GM18858 (cell line): Measurements from ENCODE around the gene PLCG1.
A peak's percentile ranks its signal among the peaks of the same experiment; 100 is the strongest.
"Not testable (repeated sequence)": the region's sequence is repeated elsewhere in the genome, so short reads cannot be mapped to it uniquely, and the experiment has no call there.

Source experiments
- ATAC-seq: cut with Tn5 transposase; IDR thresholded peaks from one replicate; pipeline ENCODE4 v1.9.1; 2021; ENCODE audit not compliant: unreplicated experiment

PLCG1 gene

DNA sequence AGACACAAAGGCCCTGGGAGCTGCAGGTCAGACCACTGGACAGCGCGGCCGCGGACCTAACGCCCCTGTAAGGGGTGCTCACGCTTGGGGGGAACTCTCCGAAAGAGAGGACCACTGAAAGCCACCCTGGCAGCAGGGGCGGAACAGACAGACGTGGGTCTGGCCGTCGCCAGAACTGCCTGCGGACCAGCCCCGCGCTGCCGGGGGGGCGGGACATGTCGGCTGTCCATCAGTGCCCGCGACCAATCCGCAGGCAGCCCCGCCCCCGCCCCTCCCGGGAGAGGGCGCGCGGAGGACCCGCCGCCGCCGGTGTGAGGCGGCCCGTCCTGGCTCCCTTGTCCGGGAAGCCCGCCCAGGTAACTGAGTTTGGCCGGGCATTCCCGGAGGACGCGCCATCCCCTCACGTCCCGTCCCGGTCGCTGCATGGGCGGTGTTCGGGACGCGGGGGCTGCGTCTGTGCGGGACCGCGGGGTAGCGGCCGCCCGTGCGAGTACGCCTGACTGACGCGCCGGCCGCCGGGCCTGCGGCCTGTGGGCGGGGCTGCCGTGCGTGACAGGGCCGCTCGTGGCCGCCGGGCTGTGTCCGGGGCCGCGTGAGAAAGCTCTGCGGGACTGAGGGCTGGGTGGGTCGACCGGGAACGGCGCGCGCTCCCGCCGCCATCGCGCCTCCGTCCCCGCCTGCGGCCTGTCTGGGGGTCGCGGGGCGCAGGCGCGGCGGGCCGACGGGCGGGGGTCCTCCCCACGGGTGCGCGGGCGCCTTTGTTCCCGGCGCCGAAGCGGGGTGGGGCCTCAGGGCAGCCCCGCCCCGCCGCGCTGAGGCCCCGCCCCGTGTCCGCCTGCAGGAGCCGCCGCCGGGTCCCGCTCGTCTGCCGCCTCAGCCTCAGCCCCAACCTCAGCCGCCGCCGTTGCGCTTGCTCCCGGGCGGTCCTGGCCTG is at the start of gene PLCG1:
Gene PLCG1, plus strand, starts transcription at position 864 of the 934 bp plus-strand sequence. CDS start 99 bp downstream, outside the sequence.
- peak; percentile 29 for ATAC-seq

GRCh38 chr20:41087777-41088176 is 49.6 kb upstream of the PLCG1 start:
- ATAC-seq: no peak

DNA sequence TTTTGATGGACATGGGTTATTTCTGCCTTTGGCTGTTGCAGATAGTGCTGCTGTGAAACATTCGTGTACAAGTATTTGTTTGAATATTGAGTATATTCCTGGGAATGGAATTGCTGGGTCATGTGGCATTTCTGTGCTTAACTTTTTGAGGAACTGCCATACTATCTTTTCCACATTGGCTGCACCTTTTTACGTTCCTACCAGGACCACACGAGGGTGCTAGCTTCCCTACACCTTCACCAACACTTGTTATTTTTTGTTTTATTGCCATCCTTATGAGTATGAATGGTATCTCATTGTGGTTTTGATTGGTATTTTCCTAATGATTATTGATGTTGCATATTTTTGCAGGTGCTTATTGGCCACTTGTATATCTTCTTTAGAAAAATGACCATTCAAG is 47.8 kb upstream of the PLCG1 start:
- no peak for ATAC-seq

DNA sequence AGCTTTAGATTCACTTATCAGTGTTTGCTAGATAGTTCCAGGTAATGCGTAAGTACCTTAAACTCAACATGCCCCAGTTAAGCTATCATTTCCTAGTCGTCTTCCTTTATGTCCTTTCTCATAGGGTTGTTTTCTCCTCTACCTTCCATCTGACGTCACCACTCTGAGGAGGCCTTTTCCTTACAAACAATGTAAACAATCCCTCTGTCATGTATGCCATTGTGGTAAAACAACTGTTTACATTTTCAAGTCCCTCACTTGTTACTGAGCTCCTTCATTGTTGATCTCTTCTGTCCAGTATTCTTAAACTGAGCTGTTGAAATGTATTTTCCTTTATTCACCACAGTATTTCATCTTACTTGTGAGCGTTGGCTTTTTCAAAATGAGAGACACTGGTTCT is 45.4 kb upstream of the PLCG1 start:
- no peak for ATAC-seq

GRCh38 chr20:41094353-41095055 is 42.8 kb upstream of the PLCG1 start:
- no peak for ATAC-seq

- ATAC-seq: no peak
Observed at GRCh38 chr20:41095110-41095969, 42.0 kb upstream of the PLCG1 start.

GRCh38 chr20:41098703-41099250 is 38.6 kb upstream of the PLCG1 start:
- no peak for ATAC-seq

DNA sequence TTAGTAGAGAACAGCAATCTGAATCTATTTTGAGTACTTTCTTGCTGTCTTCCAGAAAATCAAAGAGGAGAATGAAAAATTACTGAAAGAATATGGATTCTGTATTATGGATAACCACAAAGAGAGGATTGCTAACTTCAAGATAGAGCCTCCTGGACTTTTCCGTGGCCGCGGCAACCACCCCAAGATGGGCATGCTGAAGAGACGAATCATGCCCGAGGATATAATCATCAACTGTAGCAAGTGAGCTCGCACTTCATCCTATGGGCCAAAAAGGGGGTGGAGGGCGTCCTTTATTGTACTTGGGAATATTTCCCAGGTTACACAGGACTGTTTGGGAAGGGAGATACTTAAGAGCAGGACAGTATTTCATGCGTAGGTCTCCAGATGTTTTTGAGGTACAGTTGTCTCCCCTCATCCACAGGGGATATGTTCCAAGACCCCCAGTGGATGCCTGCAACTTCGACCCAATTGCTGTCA is 37.3 kb upstream of the PLCG1 start:
- ATAC-seq: no peak

GRCh38 chr20:41101660-41102059 is 35.7 kb upstream of the PLCG1 start:
- no peak for ATAC-seq

- no peak for ATAC-seq
Observed at GRCh38 chr20:41108531-41108930, 28.8 kb upstream of the PLCG1 start.

DNA sequence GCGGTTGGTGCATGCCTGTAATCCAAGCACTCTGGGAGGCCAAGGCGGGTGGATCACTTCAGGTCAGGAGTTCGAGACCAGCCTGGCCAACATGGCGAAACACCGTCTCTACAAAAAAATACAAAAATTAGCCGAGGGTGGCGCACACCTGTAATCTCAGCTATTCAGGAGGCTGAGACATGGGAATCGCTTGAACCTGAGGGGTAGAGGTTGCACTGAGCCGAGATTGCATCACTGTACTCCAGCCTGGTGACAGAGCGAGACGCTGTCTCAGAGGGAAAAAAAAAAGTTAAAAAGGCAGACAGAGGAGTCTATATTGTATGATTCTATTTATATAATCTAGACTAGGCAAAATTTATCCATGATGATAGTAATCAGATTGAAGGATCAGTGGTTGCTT is 27.3 kb upstream of the PLCG1 start:
- ATAC-seq: no peak

- no peak for ATAC-seq
Observed at GRCh38 chr20:41110930-41111577, 26.3 kb upstream of the PLCG1 start.

GRCh38 chr20:41111578-41111951 is 25.8 kb upstream of the PLCG1 start:
- ATAC-seq: no peak

- ATAC-seq: no peak
Observed at GRCh38 chr20:41116282-41116956, 20.9 kb upstream of the PLCG1 start.

DNA sequence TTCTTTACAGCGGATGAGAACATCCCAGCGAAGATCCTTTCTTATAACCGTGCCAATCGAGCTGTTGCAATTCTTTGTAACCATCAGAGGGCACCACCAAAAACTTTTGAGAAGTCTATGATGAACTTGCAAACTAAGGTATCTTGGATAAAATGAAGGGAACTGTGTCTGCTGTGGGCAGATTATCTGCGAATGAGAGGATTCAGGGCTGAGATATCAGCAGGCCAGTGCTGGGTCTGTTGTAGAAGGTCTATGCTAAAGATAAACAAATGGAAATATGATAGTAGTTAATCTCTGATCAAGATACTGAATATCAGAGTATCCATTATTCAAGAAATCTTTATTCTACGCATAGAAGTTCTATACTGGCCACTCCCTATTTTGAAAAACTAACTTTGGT is 19.2 kb upstream of the PLCG1 start:
- ATAC-seq: not testable (repeated sequence)

DNA sequence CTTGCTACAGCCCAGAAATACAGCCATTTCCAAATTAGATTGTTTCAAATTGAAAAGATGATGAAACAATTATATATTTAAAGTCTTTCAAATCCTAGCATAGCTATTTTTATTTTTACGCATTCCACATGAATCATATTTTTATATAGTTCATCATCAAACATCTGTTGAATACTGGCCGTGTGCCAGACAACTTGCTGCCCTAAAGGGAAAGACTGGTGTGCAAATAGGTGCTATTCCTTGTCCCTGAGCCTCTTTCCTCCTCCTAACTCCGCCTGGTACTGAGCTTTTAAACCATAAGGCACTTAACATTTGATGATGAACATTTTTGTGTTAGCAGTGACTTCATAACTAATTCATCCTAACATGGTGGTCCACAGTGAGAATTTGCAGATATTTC is 18.7 kb upstream of the PLCG1 start:
- ATAC-seq: no peak

DNA sequence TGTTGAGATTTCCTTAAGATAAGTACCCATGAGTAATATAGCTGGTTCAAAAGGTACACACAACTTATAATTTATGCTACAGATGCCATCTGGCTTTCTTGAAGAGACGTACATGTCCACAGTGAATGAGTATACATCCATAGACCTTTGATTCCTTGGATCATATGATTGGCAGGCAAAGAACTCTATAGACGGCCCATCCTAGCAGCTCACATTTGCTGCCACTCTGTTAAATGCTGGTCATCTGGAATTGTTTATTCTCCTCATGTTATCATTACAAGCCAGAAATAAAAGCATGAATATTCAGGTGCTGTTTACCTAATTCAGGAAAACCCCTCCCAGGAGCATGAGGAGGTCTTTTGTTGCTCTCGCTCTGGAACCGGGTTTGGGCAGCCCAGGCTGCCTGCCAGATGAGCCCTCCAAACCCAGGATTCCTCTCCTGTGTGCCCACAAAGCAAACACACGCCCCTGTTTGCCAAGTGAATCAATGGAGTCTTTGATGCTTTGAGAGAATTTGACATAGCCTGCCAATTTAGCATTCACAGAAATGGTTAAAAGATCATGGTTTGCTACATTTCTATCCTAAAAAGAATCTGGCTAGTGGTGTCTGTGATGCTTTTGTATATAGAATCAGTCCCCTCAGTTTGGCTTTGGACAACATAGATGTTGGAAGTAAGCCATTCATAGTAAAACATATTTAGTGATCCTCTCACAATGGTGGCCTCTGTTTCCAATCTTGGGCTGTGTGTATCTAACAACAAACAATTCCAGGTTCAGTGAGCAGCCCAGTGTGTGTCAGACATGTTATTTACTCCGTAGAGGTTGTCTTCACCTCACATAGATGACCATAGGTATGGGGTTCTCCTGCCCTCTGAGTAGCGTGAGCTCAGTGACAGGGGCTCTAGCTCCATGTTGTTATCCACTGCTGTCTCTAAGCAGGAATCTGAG is 17.5 kb upstream of the PLCG1 start:
- no peak for ATAC-seq

DNA sequence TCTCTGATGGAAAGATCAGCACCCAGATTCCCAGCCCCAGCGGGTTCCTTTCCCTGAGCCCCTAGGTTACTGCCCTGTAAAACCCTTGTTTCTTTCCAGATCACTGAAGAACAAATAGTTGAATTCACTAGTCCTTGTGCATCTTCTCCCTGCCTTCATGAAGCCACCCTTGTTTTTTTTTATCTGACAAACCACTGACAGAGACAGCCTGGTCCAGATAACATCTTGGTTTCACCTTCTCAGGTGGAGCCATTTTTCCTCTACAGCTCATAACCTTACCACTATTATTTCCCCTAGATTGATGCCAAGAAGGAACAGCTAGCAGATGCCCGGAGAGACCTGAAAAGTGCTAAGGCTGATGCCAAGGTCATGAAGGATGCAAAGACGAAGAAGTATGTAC is 15.9 kb upstream of the PLCG1 start:
- ATAC-seq: no peak

GRCh38 chr20:41123631-41124030 is 13.7 kb upstream of the PLCG1 start:
- no peak for ATAC-seq
